Measurements from ENCODE around the gene KLHL42.

Gene KLHL42

DNA sequence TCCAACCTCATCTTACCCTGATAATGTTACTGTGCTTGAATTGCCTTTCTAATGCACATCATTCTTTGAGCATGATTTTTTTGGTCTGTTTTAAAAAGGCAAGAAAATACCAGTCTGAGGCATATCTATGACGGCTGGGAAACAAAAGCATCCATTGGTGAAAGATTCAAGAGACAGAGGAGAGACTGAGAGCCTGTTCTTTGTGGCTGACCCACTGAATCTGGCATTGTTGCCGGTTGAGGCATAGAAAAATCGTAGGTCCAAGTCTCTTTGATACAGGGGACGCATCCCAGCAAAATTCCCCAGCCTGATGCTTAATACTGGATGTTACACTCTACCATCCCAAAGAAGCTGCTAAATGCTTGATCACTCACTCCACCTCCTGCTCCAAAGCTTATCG lies 2.9 kb upstream of the KLHL42 start:
- no peak for TF ChIP-seq TCF12 (IDR thresholded peaks at IDR 0.05; ENCODE audit: low read depth)
- no peak for TF ChIP-seq TAF1 (IDR thresholded peaks at IDR 0.05; ENCODE audit: low read depth)
- no peak for TF ChIP-seq ZBTB7A (IDR thresholded peaks at IDR 0.05; ENCODE audit: low read depth)
- TF ChIP-seq YY1 (IDR thresholded peaks at IDR 0.05; ENCODE audit: low read depth): no peak
- TF ChIP-seq CREB1 (IDR thresholded peaks at IDR 0.05; ENCODE audit: low read depth): no peak
- no peak for TF ChIP-seq RAD21 (IDR thresholded peaks at IDR 0.05; ENCODE audit: low read depth)
- no peak for TF ChIP-seq FOXM1 (IDR thresholded peaks at IDR 0.05; ENCODE audit: borderline replicate concordance, low read depth)
- no peak for TF ChIP-seq CEBPB (IDR thresholded peaks at IDR 0.05)
- TF ChIP-seq, protein P1, sequence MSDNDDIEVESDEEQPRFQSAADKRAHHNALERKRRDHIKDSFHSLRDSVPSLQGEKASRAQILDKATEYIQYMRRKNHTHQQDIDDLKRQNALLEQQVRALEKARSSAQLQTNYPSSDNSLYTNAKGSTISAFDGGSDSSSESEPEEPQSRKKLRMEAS (IDR thresholded peaks at IDR 0.05): no peak
- no peak for TF ChIP-seq TEAD4 (IDR thresholded peaks at IDR 0.05)
- TF ChIP-seq, protein P2, sequence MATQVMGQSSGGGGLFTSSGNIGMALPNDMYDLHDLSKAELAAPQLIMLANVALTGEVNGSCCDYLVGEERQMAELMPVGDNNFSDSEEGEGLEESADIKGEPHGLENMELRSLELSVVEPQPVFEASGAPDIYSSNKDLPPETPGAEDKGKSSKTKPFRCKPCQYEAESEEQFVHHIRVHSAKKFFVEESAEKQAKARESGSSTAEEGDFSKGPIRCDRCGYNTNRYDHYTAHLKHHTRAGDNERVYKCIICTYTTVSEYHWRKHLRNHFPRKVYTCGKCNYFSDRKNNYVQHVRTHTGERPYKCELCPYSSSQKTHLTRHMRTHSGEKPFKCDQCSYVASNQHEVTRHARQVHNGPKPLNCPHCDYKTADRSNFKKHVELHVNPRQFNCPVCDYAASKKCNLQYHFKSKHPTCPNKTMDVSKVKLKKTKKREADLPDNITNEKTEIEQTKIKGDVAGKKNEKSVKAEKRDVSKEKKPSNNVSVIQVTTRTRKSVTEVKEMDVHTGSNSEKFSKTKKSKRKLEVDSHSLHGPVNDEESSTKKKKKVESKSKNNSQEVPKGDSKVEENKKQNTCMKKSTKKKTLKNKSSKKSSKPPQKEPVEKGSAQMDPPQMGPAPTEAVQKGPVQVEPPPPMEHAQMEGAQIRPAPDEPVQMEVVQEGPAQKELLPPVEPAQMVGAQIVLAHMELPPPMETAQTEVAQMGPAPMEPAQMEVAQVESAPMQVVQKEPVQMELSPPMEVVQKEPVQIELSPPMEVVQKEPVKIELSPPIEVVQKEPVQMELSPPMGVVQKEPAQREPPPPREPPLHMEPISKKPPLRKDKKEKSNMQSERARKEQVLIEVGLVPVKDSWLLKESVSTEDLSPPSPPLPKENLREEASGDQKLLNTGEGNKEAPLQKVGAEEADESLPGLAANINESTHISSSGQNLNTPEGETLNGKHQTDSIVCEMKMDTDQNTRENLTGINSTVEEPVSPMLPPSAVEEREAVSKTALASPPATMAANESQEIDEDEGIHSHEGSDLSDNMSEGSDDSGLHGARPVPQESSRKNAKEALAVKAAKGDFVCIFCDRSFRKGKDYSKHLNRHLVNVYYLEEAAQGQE (IDR thresholded peaks at IDR 0.05; ENCODE audit: low read depth): no peak
- no peak for TF ChIP-seq NFIC (IDR thresholded peaks at IDR 0.05)
- TF ChIP-seq, protein P3, sequence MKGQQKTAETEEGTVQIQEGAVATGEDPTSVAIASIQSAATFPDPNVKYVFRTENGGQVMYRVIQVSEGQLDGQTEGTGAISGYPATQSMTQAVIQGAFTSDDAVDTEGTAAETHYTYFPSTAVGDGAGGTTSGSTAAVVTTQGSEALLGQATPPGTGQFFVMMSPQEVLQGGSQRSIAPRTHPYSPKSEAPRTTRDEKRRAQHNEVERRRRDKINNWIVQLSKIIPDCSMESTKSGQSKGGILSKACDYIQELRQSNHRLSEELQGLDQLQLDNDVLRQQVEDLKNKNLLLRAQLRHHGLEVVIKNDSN (IDR thresholded peaks at IDR 0.05): no peak
- TF ChIP-seq EGR1 (IDR thresholded peaks at IDR 0.05): no peak
- no peak for TF ChIP-seq EP300 (IDR thresholded peaks at IDR 0.05; ENCODE audit: borderline replicate concordance)

DNA sequence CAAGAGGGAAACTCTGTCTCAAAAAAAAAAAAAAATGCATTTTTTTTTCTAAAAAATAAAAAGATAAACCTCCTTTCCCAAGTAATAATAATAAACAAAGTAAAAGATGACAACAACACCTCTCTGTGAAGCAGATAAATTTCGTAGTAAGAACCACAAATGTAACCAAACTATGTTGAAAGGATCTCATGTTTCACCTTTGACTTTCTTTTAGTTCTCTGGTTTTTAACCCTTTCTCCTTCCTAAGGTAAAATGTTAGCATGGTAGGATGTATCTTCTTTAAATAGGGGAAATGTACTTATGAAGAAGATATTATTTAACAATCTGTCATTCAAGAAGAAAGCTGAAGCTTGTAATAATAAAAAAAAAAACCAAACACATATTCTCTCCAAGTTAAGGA lies 1.8 kb upstream of the KLHL42 start:
- TF ChIP-seq TAF1 (IDR thresholded peaks at IDR 0.05; ENCODE audit: low read depth) (no peak), NFIC (IDR thresholded peaks at IDR 0.05) (no peak), YY1 (IDR thresholded peaks at IDR 0.05; ENCODE audit: low read depth) (no peak), CREB1 (IDR thresholded peaks at IDR 0.05; ENCODE audit: low read depth) (no peak), RAD21 (IDR thresholded peaks at IDR 0.05; ENCODE audit: low read depth) (no peak), EGR1 (IDR thresholded peaks at IDR 0.05) (no peak), TCF12 (IDR thresholded peaks at IDR 0.05; ENCODE audit: low read depth) (no peak), TEAD4 (IDR thresholded peaks at IDR 0.05) (no peak), ZBTB7A (IDR thresholded peaks at IDR 0.05; ENCODE audit: low read depth) (no peak), FOXM1 (IDR thresholded peaks at IDR 0.05; ENCODE audit: borderline replicate concordance, low read depth) (no peak), EP300 (IDR thresholded peaks at IDR 0.05; ENCODE audit: borderline replicate concordance) (no peak), CEBPB (IDR thresholded peaks at IDR 0.05) (no peak)
- TF ChIP-seq, protein P1 (IDR thresholded peaks at IDR 0.05): no peak
- TF ChIP-seq, protein P3 (IDR thresholded peaks at IDR 0.05): no peak
- TF ChIP-seq, protein P2 (IDR thresholded peaks at IDR 0.05; ENCODE audit: low read depth): no peak

DNA sequence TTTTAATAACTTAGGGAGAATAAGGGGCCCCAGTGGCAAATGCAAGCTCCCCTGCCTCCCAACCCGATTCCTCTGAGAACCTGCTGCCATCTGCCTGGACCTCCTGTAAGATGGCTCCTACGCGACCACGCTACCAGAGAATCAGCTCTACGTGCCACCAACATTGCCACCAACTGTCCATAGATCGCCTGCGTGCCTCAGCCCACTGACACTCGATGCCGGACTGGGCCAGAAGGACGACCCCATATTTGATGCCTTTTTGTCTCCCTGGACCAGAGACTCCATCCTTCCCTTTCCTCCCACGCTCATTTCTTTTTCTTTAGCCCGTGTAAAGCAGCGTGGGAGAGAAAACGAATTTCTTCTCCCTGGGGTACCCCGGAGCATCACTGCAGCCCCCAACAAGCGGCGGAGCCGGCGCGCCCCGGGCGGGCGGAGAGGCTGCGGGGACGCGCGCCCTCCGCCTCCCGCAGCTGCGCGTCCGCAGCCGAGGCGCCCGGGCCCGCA lies 565 bp upstream of the KLHL42 start:
- TF ChIP-seq YY1 (IDR thresholded peaks at IDR 0.05; ENCODE audit: low read depth) (peak; percentile 49), EGR1 (IDR thresholded peaks at IDR 0.05) (no peak), CEBPB (IDR thresholded peaks at IDR 0.05) (no peak)
- TF ChIP-seq, protein P2 (IDR thresholded peaks at IDR 0.05; ENCODE audit: low read depth): no peak

DNA sequence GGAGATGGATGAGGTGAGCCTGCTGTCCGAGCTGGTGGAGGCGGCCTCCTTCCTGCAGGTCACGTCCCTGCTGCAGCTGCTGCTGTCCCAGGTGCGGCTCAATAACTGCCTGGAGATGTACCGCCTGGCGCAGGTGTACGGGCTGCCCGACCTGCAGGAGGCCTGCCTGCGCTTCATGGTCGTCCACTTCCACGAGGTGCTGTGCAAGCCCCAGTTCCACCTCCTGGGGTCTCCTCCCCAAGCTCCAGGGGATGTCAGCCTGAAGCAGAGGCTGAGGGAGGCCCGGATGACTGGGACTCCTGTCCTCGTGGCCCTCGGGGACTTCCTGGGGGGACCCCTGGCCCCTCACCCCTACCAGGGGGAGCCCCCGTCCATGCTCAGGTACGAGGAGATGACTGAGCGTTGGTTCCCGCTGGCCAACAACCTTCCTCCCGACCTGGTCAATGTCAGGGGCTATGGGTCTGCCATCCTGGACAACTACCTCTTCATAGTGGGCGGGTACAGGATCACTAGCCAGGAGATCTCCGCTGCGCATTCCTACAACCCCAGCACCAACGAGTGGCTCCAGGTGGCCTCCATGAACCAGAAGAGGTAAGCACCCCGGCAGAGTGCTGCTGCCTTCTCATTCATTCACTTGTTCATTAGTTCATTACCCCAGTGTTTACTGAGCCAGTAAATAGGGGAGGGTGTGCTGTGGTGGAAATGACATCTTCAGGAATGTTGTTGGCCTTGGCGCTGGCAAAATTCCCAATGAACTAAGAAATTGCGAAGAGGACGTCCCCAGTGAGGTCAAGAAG lies 777 bp downstream of the KLHL42 start:
- TF ChIP-seq TEAD4 (IDR thresholded peaks at IDR 0.05) (peak; percentile 71), YY1 (IDR thresholded peaks at IDR 0.05; ENCODE audit: low read depth) (no peak), FOXM1 (IDR thresholded peaks at IDR 0.05; ENCODE audit: borderline replicate concordance, low read depth) (no peak), ZBTB7A (IDR thresholded peaks at IDR 0.05; ENCODE audit: low read depth) (no peak; the same call in none of the 2 replicates), RAD21 (IDR thresholded peaks at IDR 0.05; ENCODE audit: low read depth) (no peak), CEBPB (IDR thresholded peaks at IDR 0.05) (no peak), NFIC (IDR thresholded peaks at IDR 0.05) (peak; percentile 70), EP300 (IDR thresholded peaks at IDR 0.05; ENCODE audit: borderline replicate concordance) (no peak), EGR1 (IDR thresholded peaks at IDR 0.05) (no peak), TAF1 (IDR thresholded peaks at IDR 0.05; ENCODE audit: low read depth) (no peak), CREB1 (IDR thresholded peaks at IDR 0.05; ENCODE audit: low read depth) (no peak), TCF12 (IDR thresholded peaks at IDR 0.05; ENCODE audit: low read depth) (no peak; the same call in 1 of the 2 replicates)
- TF ChIP-seq, protein P2 (IDR thresholded peaks at IDR 0.05; ENCODE audit: low read depth): peak; percentile 44; the same call in 1 of the 2 replicates
- TF ChIP-seq, protein P1 (IDR thresholded peaks at IDR 0.05): peak; percentile 49; the same call in 1 of the 2 replicates
- TF ChIP-seq, protein P3 (IDR thresholded peaks at IDR 0.05): no peak

All from Ishikawa (cell line).